H9 (cell line): ENCODE results near the gene BICDL2. TPM values are rescaled to one million over a fixed set of nuclear protein-coding genes. Genes with fewer than 3 reads are reported as not detected.

ENCODE experiments used
- DNase-seq: peaks from one replicate; pipeline ENCODE4 v3.0.0-alpha.2; 2017
- H2AFZ ChIP-seq: one replicate; pipeline ENCODE4 v1.6.1; 2013; ENCODE audit warnings: mild to moderate bottlenecking, low read length, control low read depth, moderate library complexity
- H2AK5ac ChIP-seq: 2 replicates; pipeline ENCODE4 v1.6.1; 2013; ENCODE audit warnings: low read length, control low read depth, mixed read lengths; ENCODE audit not compliant: insufficient read length
- H2BK120ac ChIP-seq: one replicate; pipeline ENCODE4 v1.6.1; 2013; ENCODE audit warnings: low read depth, mild to moderate bottlenecking, low read length, control low read depth, inconsistent platforms; ENCODE audit not compliant: poor library complexity, severe bottlenecking
- H2BK12ac ChIP-seq: 2 replicates; pipeline ENCODE4 v1.6.1; 2013; ENCODE audit warnings: low read length, control low read depth, mixed read lengths, low read depth; ENCODE audit not compliant: insufficient read length
- H2BK15ac ChIP-seq: 2 replicates; pipeline ENCODE4 v1.6.1; 2013; ENCODE audit warnings: low read depth, low read length, control low read depth
- H2BK20ac ChIP-seq: one replicate; pipeline ENCODE4 v1.6.1; 2013; ENCODE audit warnings: low read depth, mild to moderate bottlenecking, low read length, control low read depth, inconsistent platforms; ENCODE audit not compliant: poor library complexity, severe bottlenecking
- H2BK5ac ChIP-seq: 2 replicates; pipeline ENCODE4 v1.6.1; 2013; ENCODE audit warnings: low read length, control low read depth, mixed read lengths; ENCODE audit not compliant: insufficient read length
- H3K14ac ChIP-seq: 2 replicates; pipeline ENCODE4 v1.6.1; 2013; ENCODE audit warnings: low read length, control low read depth; ENCODE audit not compliant: insufficient read depth
- H3K18ac ChIP-seq: 2 replicates; pipeline ENCODE4 v1.6.1; 2013; ENCODE audit warnings: low read depth, mild to moderate bottlenecking, mixed read lengths, low read length, control low read depth; ENCODE audit not compliant: insufficient read length
- H3K23ac ChIP-seq: 2 replicates; pipeline ENCODE4 v1.6.1; 2013; ENCODE audit warnings: low read length, control low read depth, mixed read lengths, low read depth; ENCODE audit not compliant: insufficient read length
- H3K23me2 ChIP-seq: 2 replicates; pipeline ENCODE4 v1.6.1; 2013; ENCODE audit warnings: low read depth, mild to moderate bottlenecking, mixed read lengths, low read length, control low read depth; ENCODE audit not compliant: insufficient read length, poor library complexity, severe bottlenecking
- H3K27ac ChIP-seq: 2 replicates; pipeline ENCODE4 v1.5.1; 2013; ENCODE audit warnings: low read length, control low read depth, mixed read lengths, low read depth; ENCODE audit not compliant: insufficient read length
- H3K27me3 ChIP-seq: 2 replicates; pipeline ENCODE4 v1.6.1; 2013; ENCODE audit warnings: low read length, control low read depth, inconsistent platforms; ENCODE audit not compliant: insufficient read depth
- H3K4ac ChIP-seq: 2 replicates; pipeline ENCODE4 v1.6.1; 2013; ENCODE audit warnings: low read depth, mild to moderate bottlenecking, control low read depth, inconsistent platforms, low read length, moderate library complexity
- H3K4me1 ChIP-seq: 2 replicates; pipeline ENCODE4 v1.6.1; 2013; ENCODE audit warnings: low read length, control low read depth, inconsistent platforms; ENCODE audit not compliant: insufficient read depth
- H3K4me2 ChIP-seq: 2 replicates; pipeline ENCODE4 v1.6.1; 2013; ENCODE audit warnings: low read length, control low read depth, mixed read lengths; ENCODE audit not compliant: insufficient read length, insufficient read depth
- H3K56ac ChIP-seq: 2 replicates; pipeline ENCODE4 v1.6.1; 2013; ENCODE audit warnings: low read depth, mild to moderate bottlenecking, mixed read lengths, low read length, control low read depth; ENCODE audit not compliant: insufficient read length
- H3K79me1 ChIP-seq: 2 replicates; pipeline ENCODE4 v1.6.1; 2013; ENCODE audit warnings: low read depth, mild to moderate bottlenecking, moderate library complexity, low read length, control low read depth, inconsistent platforms; ENCODE audit not compliant: insufficient read depth, poor library complexity, severe bottlenecking
- H3K79me2 ChIP-seq: 2 replicates; pipeline ENCODE4 v1.6.1; 2013; ENCODE audit warnings: low read length, control low read depth, inconsistent platforms; ENCODE audit not compliant: insufficient read depth
- H3K9ac ChIP-seq: 2 replicates; pipeline ENCODE4 v1.6.1; 2013; ENCODE audit warnings: low read length, control low read depth, mixed read lengths; ENCODE audit not compliant: insufficient read length; ENCODE audit errors: extremely low read depth
- H3K9me3 ChIP-seq: one replicate; pipeline ENCODE4 v1.6.1; 2013; ENCODE audit warnings: low read depth, low read length, inconsistent platforms; ENCODE audit not compliant: control insufficient read depth
- H3T11ph ChIP-seq: one replicate; pipeline ENCODE4 v1.6.1; 2013; ENCODE audit warnings: mild to moderate bottlenecking, low read length, control low read depth, inconsistent platforms
- H4K20me1 ChIP-seq: one replicate; pipeline ENCODE4 v1.6.1; 2013; ENCODE audit not compliant: control insufficient read depth, insufficient read length, insufficient read depth
- H4K5ac ChIP-seq: 2 replicates; pipeline ENCODE4 v1.6.1; 2013; ENCODE audit warnings: low read depth, mild to moderate bottlenecking, mixed read lengths, low read length, control low read depth; ENCODE audit not compliant: insufficient read length
- H4K8ac ChIP-seq: replicated peaks from 2 replicates; pipeline ENCODE4 v1.6.1; 2013; ENCODE audit warnings: low read length, control low read depth, mixed read lengths, low read depth; ENCODE audit not compliant: insufficient read length
- H4K91ac ChIP-seq: 2 replicates; pipeline ENCODE4 v1.6.1; 2013; ENCODE audit warnings: low read depth, mild to moderate bottlenecking, moderate library complexity, mixed read lengths, low read length, control low read depth; ENCODE audit not compliant: insufficient read length
- H3K27ac Mint-ChIP-seq, 3 experiments: 2 replicates in 2 of 3; 3 replicates in 1 of 3; pipeline ENCODE4 v1.8.0; 2020 to 2021; ENCODE audit warnings: mixed read lengths in 3 of 3, mild to moderate bottlenecking in 1 of 3, moderate library complexity in 1 of 3
- H3K27me3 Mint-ChIP-seq: 2 replicates; pipeline ENCODE4 v1.8.0; 2021; ENCODE audit warnings: low read depth, mild to moderate bottlenecking, moderate library complexity, mixed read lengths
- H3K36me3 Mint-ChIP-seq, 3 experiments: 2 replicates in 2 of 3; 3 replicates in 1 of 3; pipeline ENCODE4 v1.8.0; 2020 to 2021; ENCODE audit warnings: low read depth in 3 of 3, mixed read lengths in 3 of 3; ENCODE audit not compliant: insufficient read depth in 1 of 3
- H3K4me1 Mint-ChIP-seq, 2 experiments: 2 replicates each; pipeline ENCODE4 v1.8.0; 2020; ENCODE audit warnings: mixed read lengths in 2 of 2
- H3K4me3 Mint-ChIP-seq, 2 experiments: 2 replicates in 1 of 2; 3 replicates in 1 of 2; pipeline ENCODE4 v1.8.0; 2020 to 2021; ENCODE audit warnings: mild to moderate bottlenecking in 2 of 2, mixed read lengths in 2 of 2, moderate library complexity in 1 of 2
- H3K9me3 Mint-ChIP-seq, 2 experiments: 2 replicates in 1 of 2; 3 replicates in 1 of 2; pipeline ENCODE4 v1.8.0; 2020; ENCODE audit warnings: mild to moderate bottlenecking in 2 of 2, mixed read lengths in 2 of 2, moderate library complexity in 1 of 2
- CTCF ChIP-seq: fragments of 200-600 bp; sonication (generic); conservative IDR thresholded peaks from 3 replicates; pipeline ENCODE4 v1.8.0; 2021; ENCODE audit warnings: antibody characterized with exemption, mild to moderate bottlenecking
- WGBS: extraction: QIAGEN DNeasy Blood & Tissue Kit; methylation state at CpG from one replicate; pipeline ENCODE4 v1.1.7; 2013; ENCODE audit warnings: missing lambda C conversion rate, low lambda C conversion rate, mixed read lengths; ENCODE audit not compliant: insufficient read length; ENCODE audit errors: extremely low coverage; 5-methylcytosine and 5-hydroxymethylcytosine counted together
- total RNA-seq: library from RNA; stranded (reverse); gene quantifications from 2 replicates; pipeline ENCODE4 v1.2.1, GENCODE V29; 2021

The BICDL2 gene
- total RNA-seq, 1 experiment from 2014 or later = 13.5 TPM

- Histone ChIP-seq H3K79me2 (no peaks in the 10 kb centered on the region), H4K20me1 (peaks cover 2% of the 10 kb centered on the region), H3K9ac (no peak overlapping the region), H3K23ac (no peak overlapping the region), H2BK15ac (no peak overlapping the region), H3K4me1 (no peaks in the 10 kb centered on the region), H3K14ac (no peak overlapping the region), H4K5ac (no peak overlapping the region), H2BK120ac (no peak overlapping the region), H3K56ac (no peak overlapping the region), H2BK5ac (no peak overlapping the region), H4K91ac (no peak overlapping the region), H2AFZ (no peak overlapping the region), H3K18ac (no peak overlapping the region), H2AK5ac (no peak overlapping the region), H3K4ac (no peak overlapping the region), H3K27me3 (no peaks in the 10 kb centered on the region), H3K9me3 (no peaks in the 10 kb centered on the region), H3T11ph (no peak overlapping the region), H3K4me2 (no peak overlapping the region), H2BK12ac (no peak overlapping the region), H3K79me1 (no peaks in the 10 kb centered on the region), H3K23me2 (no peaks in the 10 kb centered on the region), H3K27ac (no peak overlapping the region), H2BK20ac (no peak overlapping the region), H4K8ac (no peak overlapping the region)
- H3K27me3 Mint-ChIP-seq = no peaks in the 10 kb centered on the region; the same call in none of the 2 replicates
- H3K9me3 Mint-ChIP-seq = no peaks in the 10 kb centered on the region
- WGBS = no CpG with 5 or more reads among the region's 6 CpGs
- DNase-seq = no peak
- peaks cover 0 to 7% (median 0%) of the 10 kb centered on the region in 3 experiments; a peak in 3 of 7 replicates for H3K36me3 Mint-ChIP-seq
- H3K4me1 Mint-ChIP-seq = peaks cover 6 to 30% of the 10 kb centered on the region in 2 experiments
- H3K27ac Mint-ChIP-seq = no peak overlapping the region; a peak in 2 of 7 replicates
- no peak for TF ChIP-seq CTCF
- no peak overlapping the region; a peak in 1 of 5 replicates for H3K4me3 Mint-ChIP-seq
These were observed 36.8 kb downstream of the BICDL2 start for GRCh38 chr16:2999929-3000328.
